Stimulated activated CD4-positive, alpha-beta T cell treated with anti-CD3 and anti-CD28 coated beads, Interleukin-15, amount 100 ng/mL, for 48 hours (primary cell): Measurements from ENCODE around the gene DCX.
"Not testable (repeated sequence)": the region's sequence is repeated elsewhere in the genome, so short reads cannot be mapped to it uniquely, and the experiment has no call there.

Experiments used
- DNase-seq, 2 donors: peaks; one replicate each; pipeline ENCODE4 v3.0.0-alpha.2; 2020; ENCODE audit warnings: low read depth in 2 of 2

Gene DCX

DNA sequence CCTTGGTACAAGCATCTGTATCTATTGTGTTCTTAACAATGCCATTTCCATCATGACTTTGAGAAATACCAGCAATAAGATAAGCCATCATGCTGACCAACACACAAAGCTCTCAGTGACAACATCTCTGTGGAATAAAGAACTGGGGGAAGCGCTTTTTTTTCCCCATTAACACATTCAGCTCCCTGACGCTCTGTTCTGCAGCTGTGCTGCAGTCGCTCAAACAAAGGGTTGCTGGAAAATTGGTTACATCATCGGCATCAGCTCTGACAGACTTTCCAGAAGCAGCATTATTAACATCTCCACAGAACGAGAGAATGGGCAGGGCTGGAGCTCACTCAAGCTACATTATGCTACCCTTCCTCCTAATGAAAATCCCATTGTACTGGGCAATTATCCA lies 39.9 kb downstream of the DCX start:
- no peak for DNase-seq

DNA sequence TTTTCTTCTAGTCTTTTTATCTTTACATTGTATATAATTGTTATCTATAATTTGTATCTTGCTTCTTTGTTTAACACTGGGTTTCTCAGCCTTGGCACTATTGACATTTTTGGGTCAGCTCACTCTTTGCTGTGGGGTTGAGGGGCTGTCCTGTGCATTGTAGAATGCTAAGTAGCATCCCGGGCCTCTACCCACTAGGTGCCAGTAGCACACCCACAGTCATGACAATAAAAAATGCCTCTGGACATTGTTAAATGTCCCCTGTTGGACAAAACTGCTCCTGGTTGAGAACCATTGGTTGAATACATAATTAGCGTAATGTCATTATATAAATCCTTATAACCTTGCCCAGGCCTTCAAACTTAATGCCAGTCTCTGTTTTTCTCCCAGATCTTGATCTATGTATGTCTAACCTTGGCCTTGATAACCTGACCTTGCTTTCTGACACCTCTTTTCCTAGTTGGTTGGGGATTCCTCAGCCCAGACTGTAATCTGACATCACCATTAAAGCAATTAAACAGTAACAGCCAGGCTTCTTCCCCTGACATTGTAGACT lies 46.1 kb downstream of the DCX start:
- DNase-seq: no peak

- DNase-seq: no peak
Measured at GRCh38 chrX:111363741-111364140, 48.3 kb downstream of the DCX start.

- no peak for DNase-seq
Measured at GRCh38 chrX:111361751-111362150, 50.2 kb downstream of the DCX start.

DNA sequence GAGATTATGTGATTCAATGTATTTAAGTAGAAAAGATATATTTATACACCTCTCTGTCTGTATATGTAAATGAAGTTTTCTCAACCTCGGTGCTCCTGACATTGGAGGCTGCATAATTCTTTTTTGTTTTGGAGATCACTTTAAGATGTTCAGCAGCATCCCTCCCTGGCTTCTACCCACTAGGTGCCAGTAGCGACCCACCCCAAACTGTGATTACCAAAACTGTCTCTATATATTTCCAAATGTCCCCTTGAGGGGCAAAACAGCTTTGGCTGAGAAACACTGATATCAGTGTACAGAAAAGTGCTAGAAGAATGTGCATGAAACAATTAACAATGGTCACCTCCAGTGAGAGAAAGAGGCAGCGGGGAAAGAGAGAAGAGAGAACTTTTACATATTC lies 51.2 kb downstream of the DCX start:
- no peak for DNase-seq

DNA sequence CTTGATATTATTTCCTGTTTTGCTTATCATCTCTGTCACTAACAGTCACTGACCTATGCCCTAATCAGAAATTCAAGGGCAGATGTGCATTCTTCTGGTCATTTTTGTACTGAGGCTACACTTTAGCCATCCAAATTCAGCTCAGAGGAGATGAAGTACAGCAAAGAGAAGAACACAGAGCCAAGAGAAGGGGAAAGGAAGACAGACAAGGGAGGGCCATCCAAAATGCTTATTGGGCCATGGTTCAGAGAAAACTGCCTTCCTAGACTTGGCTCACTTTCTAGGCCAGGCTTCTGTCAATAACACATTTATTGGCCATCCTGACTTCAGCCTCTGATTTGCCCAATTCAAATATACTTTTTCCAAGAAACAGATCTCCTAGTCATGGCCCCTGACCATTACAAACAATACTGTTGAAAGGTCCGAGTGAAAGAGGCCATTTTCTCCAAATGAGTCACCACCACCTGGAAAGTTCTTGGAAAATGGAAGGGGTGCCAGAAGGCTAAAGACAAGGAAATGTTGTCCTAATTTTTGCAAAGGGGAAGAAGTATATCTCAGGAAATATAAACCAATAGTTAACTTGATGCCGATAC lies 56.4 kb downstream of the DCX start:
- DNase-seq: no peak

DNA sequence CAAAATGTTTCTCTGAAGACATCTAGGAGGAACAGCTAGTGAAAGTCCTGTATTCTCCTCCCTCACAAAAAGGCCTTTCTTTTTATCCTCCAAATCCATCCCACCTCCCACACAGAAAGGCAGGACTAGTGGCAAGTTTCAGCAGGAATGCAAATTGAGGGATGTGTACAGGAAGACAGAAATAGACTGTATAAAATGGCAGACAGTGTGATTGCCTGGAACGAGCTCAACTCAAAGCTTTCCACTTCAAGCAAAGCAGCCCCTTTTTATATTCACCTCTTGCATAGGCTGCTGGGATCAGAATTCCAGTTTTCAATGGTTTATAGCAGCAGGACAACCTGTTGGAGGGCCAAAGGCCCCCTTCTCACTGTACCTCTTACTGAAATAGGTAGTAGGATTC lies 57.5 kb downstream of the DCX start:
- DNase-seq: no peak

GRCh38 chrX:111353793-111354192 lies 58.2 kb downstream of the DCX start:
- DNase-seq: no peak

- no peak for DNase-seq
Measured at GRCh38 chrX:111352424-111352823, 59.6 kb downstream of the DCX start.

GRCh38 chrX:111349934-111350333 lies 62.1 kb downstream of the DCX start:
- no peak for DNase-seq

DNA sequence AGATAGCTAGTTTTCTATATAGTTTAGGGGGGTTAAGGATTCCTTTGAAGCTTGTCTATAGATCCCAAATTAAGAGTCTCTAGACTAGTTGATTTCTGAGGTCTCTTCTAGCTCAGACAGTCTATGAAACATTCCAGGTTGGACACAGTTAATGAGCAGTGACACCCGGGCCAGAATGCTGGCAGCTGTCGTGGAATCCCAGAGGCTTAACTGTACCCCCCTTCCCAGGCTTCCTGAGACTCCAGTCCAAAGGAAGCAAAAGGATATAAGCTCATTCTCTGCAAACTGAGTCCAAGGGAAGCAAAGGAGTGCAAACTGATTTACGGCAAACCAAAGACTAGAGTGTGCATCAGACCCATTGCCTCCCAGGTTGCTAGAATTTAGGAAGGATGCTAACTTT lies 62.9 kb downstream of the DCX start:
- no peak for DNase-seq

DNA sequence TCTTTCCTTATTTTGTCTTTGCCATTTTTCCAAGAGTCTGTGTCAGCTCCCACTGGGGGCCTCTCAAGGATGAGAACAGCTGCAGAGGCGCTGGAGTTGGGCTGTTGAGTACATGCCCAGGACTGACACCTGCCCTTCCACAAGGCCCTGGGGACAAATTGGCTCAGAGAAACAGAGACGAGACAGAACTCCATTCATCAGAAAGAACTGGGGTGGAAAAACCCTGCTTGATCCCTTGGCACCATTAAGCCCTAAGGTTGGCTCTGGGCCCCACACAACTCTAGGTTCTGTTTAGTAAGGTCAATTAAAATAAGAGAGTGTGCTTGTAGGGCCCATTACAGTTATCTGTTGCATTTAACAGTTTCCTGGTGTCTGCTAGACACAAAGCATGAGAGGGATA lies 63.6 kb downstream of the DCX start:
- no peak for DNase-seq

GRCh38 chrX:111346150-111346549 lies 65.8 kb downstream of the DCX start:
- not testable (repeated sequence) for DNase-seq

DNA sequence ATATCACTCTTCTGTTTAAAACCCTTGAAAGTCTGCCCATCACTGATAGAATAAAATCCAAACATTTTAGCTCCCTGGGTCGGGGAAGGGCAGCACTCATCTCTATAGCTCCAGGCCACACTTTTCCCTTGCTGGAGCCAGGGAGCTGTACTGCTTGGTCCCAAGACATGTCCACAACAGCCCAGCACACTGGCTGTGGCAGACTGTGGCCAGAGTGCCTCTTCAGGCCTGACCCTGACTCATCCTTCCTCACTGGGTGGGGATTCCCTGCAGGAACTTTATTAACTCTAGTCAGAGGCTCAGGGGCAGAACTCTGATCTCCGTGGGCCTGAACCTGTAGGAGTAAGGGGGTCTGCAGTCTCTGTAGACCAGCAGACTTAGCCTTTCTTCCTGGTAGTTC lies 71.9 kb downstream of the DCX start:
- no peak for DNase-seq

DNA sequence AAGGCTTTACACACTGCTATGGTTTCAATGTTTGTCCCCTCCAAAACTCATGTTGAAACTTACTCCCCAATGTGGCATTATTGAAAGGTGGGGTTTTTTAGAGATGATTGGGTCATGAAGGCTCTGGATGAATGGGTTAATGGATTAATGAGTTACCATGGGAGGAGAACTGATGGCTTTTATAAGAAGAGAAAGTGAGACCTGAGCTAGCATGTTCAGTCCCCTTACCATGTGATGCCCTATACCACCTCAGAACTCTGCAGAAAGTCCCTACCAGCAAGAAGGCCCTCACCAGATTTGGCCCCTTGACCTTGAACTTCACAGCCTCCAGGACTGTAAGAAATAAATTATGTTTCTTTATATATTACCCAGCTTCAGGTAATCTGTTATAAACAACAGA lies 72.8 kb downstream of the DCX start:
- no peak for DNase-seq

- no peak for DNase-seq
Measured at GRCh38 chrX:111338095-111338698, 73.8 kb downstream of the DCX start.

DNA sequence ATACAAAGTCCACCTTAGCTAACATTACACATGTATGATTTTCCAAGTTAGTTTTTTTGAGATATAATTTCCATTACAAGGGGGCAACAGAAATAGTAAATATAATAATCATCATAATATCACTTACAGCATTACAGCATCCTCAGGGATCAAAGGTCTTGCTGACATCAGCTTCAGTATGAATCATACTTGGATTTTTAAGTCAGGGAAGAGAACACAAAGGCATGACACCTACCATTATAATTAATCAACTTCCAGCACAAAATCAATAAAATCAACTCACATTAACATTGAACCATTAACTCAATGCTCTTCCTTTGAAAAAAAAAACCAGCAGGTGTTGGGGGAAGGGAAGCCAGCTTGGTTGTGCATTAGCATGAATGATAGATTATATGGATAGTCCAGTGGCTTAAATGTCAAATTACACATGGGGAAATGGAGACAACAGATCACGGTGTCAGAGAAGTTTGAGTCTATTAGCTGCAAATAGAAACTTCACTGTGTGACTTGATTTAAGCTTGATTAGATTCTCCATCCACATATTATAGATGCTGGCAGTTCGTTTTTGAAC lies 74.8 kb downstream of the DCX start:
- DNase-seq: no peak

- no peak for DNase-seq
Measured at GRCh38 chrX:111336141-111336540, 75.9 kb downstream of the DCX start.

GRCh38 chrX:111329370-111329769 lies 82.6 kb downstream of the DCX start:
- no peak for DNase-seq

- DNase-seq: no peak
Measured at GRCh38 chrX:111328858-111329257, 83.1 kb downstream of the DCX start.

DNA sequence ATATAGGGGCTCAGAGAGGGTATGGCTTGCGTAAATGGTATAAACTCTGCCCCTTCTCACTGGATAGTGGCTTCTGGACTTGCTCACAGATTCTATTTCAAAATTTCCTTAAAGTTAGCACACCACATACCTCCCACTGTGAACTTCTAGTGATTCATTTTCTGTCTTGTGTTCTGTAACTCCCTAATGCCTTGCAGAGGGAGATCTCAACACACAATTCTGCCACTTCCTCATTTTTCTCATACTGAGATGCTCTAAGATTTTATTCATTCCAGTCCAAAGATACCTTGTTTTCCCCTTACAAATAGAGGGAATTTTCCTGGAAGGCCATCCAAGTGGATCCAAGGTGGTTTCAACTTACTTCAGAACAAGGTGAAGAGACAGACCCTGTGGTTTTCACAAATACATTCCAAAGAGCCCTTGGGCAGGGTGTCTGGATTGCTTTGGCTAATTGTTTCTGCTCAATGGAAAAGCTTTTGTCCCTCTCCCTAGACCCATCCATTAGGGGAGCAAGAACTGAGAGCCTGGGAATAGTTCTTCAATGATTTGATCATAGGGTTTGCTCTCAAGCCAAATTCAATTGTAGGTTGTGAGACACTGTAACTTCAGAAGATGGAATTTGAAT lies 89.6 kb downstream of the DCX start:
- DNase-seq: no peak

GRCh38 chrX:111319451-111319850 lies 92.5 kb downstream of the DCX start:
- no peak for DNase-seq

DNA sequence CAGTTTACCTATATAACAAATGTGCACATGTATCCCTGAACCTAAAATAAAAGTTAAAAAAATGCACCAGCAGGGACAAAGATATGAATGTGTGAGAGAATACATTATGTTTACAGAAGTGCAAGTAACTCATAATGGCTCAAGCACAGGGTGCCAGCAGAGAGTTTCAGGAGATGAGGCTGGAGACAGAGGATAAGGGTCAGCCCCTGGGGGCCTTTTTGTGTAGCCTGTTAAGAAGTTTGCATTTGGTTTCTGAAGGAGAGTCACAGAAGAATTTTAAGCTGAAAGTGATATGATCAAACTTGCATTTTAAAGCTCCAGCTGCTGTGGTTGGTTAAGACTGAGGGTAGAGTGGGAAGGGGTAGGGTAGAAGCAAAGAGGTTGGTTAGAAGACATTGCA lies 93.1 kb downstream of the DCX start:
- DNase-seq: no peak
